Mesothelial cell of epicardium (in vitro differentiated cells): ENCODE data around the gene ATP13A1. TPM values are rescaled to one million over a fixed set of nuclear protein-coding genes. Genes with fewer than 3 reads are reported as not detected.

Experiments
- DNase-seq, 2 experiments: peaks; one replicate each; pipeline ENCODE4 v3.0.0; 2021; ENCODE audit warnings: low spot score in 2 of 2; ENCODE audit not compliant: unreplicated experiment in 2 of 2
- H3K27ac Mint-ChIP-seq: 2 replicates; pipeline ENCODE4 v1.8.0; 2021; ENCODE audit warnings: mixed read lengths
- H3K27me3 Mint-ChIP-seq: 2 replicates; pipeline ENCODE4 v1.8.0; 2021; ENCODE audit warnings: low read depth, mixed read lengths
- H3K36me3 Mint-ChIP-seq: 2 replicates; pipeline ENCODE4 v1.8.0; 2021; ENCODE audit warnings: mixed read lengths
- H3K4me1 Mint-ChIP-seq: 2 replicates; pipeline ENCODE4 v1.8.0; 2021; ENCODE audit warnings: mixed read lengths
- H3K4me3 Mint-ChIP-seq: 2 replicates; pipeline ENCODE4 v1.8.0; 2021; ENCODE audit warnings: mild to moderate bottlenecking, moderate library complexity, mixed read lengths
- H3K9me3 Mint-ChIP-seq: 2 replicates; pipeline ENCODE4 v1.8.0; 2021; ENCODE audit warnings: mixed read lengths
- CTCF ChIP-seq: fragments of 200-600 bp; sonication (generic); IDR thresholded peaks from one replicate; pipeline ENCODE4 v1.5.0; 2021; ENCODE audit warnings: antibody characterized with exemption; ENCODE audit not compliant: unreplicated experiment
- total RNA-seq: library from RNA; stranded (reverse); gene quantifications from 3 replicates; pipeline ENCODE4 v1.2.1, GENCODE V29; 2021

ATP13A1 gene
- total RNA-seq, 1 donor from 2014 or later: 88.3 TPM

- Mint-ChIP-seq H3K4me3 (peak within 1 kb of the TSS; percentile 96), H3K27me3 (no peaks in the 10 kb centered on the region), H3K4me1 (peaks cover 14% of the 10 kb centered on the region), H3K36me3 (peaks cover 8% of the 10 kb centered on the region), H3K27ac (peak within 1 kb of the TSS; percentile 88), H3K9me3 (no peaks in the 10 kb centered on the region)
- TF ChIP-seq CTCF: peak; percentile 96
- DNase-seq: peak; percentile 65 to 87
These were observed 20.1 kb downstream of the ATP13A1 start, which contains the start of gene GMIP for GRCh38 chr19:19643158-19644053. Gene GMIP, minus strand, starts transcription at chr19:19643657. Its CDS starts 128 bp downstream, at chr19:19643529.

- no peak for DNase-seq
- Mint-ChIP-seq H3K4me3 (peak overlapping the region; percentile 96), H3K27ac (peak overlapping the region; percentile 73), H3K36me3 (peaks cover 6% of the 10 kb centered on the region), H3K27me3 (no peaks in the 10 kb centered on the region), H3K4me1 (peaks cover 14% of the 10 kb centered on the region), H3K9me3 (no peaks in the 10 kb centered on the region)
- TF ChIP-seq CTCF: no peak
These were observed 20.8 kb downstream of the ATP13A1 start for GRCh38 chr19:19642506-19643157.

GRCh38 chr19:19637523-19638251, 25.8 kb downstream of the ATP13A1 start:
- H3K27ac Mint-ChIP-seq: no peak overlapping the region
- peaks cover 20% of the 10 kb centered on the region for H3K36me3 Mint-ChIP-seq
- no peak for DNase-seq
- peaks cover 8% of the 10 kb centered on the region for H3K4me1 Mint-ChIP-seq
- no peak overlapping the region for H3K4me3 Mint-ChIP-seq
- H3K27me3 Mint-ChIP-seq: no peaks in the 10 kb centered on the region
- no peak for TF ChIP-seq CTCF
- H3K9me3 Mint-ChIP-seq: no peaks in the 10 kb centered on the region

GRCh38 chr19:19637186-19637522, 26.3 kb downstream of the ATP13A1 start:
- Mint-ChIP-seq H3K9me3 (no peaks in the 10 kb centered on the region), H3K27me3 (no peaks in the 10 kb centered on the region), H3K36me3 (peaks cover 25% of the 10 kb centered on the region), H3K4me1 (peaks cover 3% of the 10 kb centered on the region), H3K27ac (no peak overlapping the region), H3K4me3 (no peak overlapping the region)
- DNase-seq: no peak
- TF ChIP-seq CTCF: no peak

- H3K36me3 Mint-ChIP-seq: peaks cover 25% of the 10 kb centered on the region
- no peak for TF ChIP-seq CTCF
- H3K27me3 Mint-ChIP-seq: no peaks in the 10 kb centered on the region
- no peak overlapping the region for H3K27ac Mint-ChIP-seq
- H3K9me3 Mint-ChIP-seq: no peaks in the 10 kb centered on the region
- no peaks in the 10 kb centered on the region for H3K4me1 Mint-ChIP-seq
- H3K4me3 Mint-ChIP-seq: no peak overlapping the region
- no peak for DNase-seq
These were observed 26.8 kb downstream of the ATP13A1 start for GRCh38 chr19:19636573-19637185.
